ENCODE data around the gene ADAMTSL3.
"Not testable (repeated sequence)": the region's sequence is repeated elsewhere in the genome, so short reads cannot be mapped to it uniquely, and the experiment has no call there.

The ADAMTSL3 gene

DNA sequence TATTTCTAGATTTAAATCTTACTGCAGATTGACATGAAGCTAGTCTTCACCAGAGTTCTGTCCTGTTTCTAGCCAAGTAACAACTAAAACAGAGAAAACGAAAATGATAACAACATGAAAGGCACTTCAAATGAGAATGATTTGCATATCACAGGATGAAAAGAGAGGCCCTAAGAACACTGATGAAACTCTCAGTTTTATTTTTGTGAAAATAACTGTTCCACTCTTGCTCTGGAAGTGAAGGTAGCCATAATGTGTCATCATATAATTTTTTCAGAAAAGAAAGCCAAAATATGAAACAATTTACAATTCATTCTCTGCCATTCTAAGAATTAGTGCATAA lies 274.4 kb downstream of the ADAMTSL3 start:
- no peak for DNase-seq

DNA sequence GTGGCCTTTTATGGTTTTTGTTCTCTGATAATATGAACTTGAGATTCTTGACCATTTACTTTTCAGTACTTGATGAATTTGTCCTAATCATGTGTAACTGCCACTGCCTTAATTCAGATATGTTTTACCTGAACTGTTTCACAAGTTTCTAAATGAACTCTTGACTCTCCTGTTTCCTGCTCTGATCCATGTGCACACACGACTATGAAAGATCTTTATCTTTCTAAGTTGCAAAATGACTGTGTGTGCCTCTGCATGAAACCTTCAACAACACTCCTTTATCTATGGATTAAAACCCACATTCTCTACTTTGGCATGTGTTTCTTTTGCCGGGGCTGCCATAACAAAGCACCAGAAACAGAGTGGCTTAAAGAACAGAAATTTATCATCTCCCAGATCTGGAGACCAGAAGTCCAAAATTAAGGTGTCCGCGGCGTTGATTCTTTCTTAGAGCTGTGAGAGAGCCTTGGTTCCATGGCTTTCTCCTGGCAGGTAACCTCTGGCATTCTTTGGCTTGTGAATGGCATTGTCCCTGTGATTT lies 275.0 kb downstream of the ADAMTSL3 start:
- DNase-seq = no peak

DNA sequence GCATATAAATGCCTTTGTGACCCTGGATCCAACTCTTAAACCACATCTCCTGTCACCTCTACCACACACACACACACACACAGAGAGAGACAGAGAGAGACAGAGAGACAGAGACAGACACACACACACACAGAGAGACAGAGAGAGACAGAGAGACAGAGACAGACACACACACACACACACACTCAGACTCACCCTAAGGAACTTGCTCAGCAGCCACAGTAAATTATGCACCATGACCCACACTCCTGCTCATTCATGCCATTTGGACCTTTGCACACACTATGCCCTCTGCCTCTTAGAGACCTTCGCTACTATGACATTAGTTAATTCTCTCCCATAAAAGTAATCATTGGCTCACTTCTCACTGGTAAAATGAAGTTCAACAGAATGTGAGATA lies 275.7 kb downstream of the ADAMTSL3 start:
- DNase-seq = no peak

DNA sequence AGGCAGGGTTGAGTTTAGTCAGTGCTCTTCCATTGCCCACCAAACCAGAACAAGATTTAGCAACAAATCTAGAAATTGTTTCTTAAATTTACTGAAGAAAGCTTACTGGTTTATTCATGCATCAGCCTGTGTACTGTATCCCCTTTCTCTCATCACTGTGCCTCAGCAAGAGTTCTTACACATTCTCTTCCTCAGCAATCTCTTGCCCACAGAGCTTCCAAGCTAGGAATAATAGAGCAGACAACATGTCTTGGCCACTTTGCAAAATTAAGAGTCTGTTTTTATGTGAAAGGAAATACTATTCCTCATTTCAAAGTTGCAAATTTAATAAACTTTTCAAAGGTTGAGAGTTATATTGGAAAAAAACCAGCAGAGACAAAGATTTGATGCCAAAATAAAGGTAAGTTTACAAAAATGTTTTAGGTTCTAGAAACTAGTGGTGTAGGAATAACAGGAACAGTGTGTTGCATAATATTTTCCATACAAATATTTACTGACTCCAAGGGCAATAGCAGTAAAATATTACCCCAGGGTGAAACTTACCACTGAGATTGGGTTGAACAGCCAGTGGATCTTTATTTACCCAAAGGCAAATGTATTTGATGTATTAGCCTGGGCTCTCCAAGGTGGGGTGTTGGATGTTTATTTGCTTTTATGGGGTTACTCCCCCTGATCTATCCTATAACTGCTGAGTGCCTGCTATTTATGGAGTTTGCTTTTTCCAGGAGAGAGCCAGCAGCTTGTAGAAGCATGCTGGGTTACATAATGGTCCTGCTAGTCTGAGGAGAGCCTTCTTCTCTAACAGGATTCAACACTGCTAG lies 276.7 kb downstream of the ADAMTSL3 start:
- DNase-seq = no peak

DNA sequence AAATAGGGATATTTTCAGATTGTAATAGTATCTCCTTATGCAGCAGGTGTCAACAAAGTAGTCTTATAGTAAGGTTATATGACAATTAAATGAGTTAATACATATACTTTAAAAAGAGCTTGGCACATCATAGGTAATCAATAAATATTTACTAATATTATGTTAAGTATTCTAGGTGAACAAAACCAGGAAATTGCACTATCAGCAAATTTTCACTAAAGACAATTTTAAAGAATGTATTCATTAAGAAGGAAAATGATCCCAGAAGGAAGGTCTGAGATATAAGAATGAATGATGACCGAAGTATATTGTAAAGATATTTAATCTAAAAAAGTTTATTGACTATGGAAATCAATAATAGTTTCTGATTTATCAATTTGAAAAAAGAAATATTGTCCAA lies 281.9 kb downstream of the ADAMTSL3 start:
- DNase-seq = no peak

DNA sequence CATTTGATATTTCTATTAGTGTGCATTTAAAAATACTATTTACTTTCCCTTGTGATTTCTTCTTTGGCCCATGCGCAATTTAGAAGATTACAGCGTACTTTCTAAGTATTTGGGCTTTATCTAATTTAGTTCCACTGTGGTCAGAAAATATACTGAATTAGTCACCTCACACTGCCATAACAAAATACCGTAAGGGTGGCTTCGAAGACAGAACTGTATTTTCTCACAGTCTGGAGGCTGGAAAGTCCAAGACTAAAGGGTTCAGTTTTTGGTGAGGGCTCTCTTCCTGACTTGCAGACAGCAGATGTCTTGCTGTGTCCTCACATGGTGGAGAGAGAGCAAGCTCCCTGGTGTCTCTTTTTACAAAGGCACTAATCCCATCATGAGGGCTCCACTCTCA lies 286.2 kb downstream of the ADAMTSL3 start:
- DNase-seq = no peak

DNA sequence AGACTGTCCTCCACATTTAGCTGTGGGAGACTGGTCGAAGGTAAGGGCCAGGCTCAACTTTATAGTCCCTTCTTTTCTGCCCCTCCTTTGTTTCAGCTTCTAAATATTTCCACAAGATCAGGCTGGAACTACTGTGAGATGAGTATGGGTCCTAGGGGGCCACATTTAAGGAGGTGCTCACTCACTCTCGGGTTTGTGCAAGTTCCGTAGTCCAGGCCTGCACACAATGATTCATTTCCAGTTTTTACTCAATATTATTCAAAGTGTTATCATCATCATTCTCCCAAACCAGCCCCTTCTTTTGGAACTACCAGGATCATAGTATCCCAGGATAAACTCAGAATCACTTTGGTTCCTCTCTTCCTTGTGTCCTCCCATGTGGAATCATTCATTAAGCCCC lies 289.1 kb downstream of the ADAMTSL3 start:
- DNase-seq = no peak

DNA sequence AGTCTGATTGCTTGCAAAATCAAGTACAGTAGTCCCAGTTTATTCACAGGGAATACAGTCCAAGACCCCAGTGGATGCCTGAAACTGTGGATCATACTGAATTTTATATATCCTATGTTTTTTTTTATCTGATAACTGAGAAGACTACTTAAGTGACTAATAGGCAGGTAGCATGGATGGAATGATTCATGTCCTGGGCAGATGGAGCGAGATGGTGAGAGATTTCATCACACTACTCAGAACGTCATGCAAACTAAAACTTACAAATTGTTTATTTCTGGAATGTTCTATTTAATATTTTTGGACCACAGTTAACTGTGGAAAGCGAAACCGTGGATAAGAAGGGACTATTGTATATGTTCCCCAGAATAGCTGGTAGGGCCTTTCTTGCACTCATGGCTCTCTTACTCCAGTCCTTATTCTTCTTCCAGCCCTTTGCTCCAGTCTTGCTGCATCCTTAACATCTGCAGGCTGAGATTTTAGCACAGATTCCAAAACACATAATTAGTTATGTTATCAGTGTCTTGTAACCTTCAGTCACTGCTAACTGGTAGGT lies 290.0 kb downstream of the ADAMTSL3 start:
- DNase-seq = no peak

DNA sequence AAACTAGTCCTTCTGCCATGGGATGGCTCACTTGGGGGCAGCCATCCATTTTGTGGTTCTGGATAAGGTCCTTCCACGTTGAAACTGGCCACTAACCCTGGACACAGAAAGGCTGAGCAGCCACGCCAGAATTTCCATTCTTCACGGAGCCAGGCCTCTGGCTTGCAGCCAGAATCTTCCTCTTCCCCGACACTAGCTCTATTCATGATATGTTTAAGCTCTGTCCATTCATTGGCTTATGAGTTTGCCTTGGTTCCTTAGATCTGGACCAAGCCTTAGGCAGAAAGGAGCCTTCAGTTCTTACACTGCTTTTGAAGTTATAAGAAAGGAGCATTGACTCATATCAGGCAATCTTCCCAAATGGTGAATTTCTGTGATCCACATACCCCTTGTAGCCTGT lies 293.2 kb downstream of the ADAMTSL3 start:
- no peak for DNase-seq

DNA sequence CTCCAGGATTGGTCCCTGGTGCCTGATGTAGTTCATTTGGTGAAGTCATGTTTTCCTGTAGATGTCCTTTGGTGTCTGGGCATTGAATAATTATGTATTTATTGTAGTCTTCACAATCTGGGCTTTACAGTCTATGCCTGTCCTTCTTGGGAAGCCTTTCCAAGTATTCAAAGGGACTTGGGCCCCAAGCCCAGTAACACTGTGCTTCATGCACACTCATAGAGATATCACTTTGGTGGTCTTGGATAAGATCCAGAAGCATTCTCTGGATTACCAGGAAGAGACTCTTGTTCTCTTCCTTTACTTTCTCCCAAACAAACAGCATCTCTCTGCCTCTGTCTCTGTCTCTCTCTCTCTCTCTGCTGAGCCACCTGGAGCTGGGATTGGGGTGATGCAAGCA lies 300.6 kb downstream of the ADAMTSL3 start:
- DNase-seq = no peak

DNA sequence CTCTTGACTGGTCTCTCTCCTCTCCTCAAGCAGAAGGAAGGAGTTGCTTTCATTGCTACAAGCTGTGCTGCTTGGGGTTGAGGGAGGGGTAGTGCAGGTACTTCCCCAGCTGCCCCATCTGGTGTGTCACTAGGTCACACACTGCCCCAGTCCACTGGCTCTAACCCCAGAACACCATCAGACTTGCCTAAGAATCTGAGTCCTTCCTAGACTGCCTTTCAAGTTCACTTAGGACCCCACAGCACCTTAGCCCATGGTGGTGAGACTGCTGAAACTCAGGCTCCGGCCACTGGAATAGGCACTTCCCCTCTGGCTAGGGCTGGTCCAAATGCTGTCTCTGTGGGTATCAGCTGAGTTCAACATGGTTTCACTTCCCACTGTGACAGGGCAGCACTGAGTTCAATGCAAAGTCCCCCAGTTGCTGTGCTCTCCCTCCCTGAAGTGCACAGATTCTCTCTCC lies 301.9 kb downstream of the ADAMTSL3 start:
- DNase-seq = no peak

DNA sequence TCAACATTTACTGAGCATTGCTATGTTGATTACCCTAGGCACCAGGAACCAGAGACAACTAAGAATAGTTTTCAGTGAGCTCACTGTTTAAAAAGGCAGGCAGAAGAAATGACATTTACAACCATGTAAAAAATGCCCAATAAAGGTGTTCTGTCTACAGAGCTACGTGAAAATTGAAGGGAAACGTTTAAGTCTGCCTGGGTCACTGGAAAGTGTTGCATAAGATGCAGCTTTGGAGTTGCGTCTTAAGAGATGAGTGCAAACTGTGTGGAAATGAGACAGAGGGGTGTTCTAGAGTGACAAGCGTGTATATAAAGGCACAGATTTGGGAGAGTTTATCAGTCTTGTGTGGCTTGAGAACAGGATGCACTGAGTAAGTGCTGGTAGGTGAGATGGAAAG lies 303.0 kb downstream of the ADAMTSL3 start:
- DNase-seq = no peak

DNA sequence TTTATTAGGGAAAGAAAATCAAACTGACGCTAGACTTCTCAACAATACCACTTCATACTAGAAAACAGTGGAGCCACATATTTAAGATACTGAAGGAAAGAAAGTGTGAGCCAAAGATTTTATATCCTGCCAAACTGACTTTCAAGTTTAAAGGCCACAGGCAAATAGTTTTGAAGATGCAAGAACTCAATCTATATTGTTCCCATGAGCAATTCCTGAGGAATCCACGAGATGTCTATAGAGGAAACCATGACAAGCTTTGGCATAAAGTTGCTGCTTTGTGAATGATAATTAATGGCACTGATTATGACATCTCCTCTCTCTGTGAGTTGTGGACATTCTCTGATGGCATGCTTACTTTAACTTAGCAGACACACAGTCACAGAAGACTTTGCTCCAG lies 305.6 kb downstream of the ADAMTSL3 start:
- DNase-seq = no peak

DNA sequence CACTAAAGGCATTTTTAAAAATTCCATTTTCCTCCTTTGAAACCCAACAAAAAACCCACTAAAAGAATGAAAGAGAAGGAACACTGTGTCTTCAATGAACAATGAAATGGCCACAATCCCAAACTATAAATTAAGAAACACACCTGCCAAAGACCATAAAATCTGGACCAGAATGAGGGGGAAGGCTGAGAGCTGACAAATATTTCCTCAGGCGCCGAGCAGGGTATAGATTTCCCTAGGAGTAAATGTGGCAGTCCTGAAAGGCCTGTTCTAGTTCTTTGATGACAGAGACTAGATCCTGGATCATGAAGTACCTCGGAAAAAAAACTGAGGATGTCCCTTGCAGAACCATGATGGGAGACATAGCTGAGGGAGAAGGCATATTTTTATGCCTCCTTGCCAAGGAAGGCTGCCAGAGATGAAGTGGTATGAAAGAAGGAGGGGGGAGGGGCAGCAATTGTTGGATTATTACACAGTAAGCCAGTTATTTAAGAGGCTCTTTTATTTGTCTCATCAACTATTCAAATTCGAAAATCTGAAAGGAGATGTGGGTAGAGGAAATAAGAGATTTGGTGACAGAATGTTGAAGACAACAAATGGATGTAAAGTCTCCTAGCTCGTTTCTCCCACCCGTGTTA lies 306.4 kb downstream of the ADAMTSL3 start:
- no peak for DNase-seq

DNA sequence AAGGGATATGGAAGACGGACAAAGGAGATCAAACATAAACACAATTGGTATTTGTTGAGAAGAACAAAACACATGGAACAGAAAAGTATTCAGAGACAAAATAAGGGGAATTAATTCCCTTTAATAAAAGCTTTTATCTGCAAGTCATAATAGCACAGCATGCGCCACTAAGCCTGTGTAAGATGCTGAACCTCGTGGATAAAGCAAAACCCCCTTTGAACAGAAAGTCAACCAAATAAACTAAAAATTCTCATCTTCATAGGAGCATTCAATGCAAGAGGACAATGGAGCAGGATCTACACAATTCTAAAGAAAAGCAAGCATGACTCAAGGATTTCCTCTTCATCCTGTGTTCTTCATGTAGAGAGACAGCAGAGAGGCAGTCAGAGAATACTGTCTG lies 307.4 kb downstream of the ADAMTSL3 start:
- DNase-seq = no peak

DNA sequence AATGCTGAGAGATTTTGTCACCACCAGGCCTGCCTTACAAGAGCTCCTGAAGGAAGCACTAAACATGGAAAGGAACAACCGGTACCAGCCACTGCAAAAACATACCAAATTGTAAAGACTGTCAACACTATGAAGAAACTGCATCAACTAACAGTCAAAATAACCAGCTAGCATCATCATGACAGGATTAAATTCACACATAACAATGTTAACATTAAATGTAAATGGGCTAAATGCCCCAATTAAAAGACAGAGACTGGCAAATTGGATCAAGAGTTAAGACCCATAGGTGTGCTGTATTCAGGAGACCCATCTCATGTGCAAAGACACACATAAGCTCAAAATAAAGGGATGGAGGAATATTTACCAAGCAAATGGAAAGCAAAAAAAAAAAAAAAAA lies 311.0 kb downstream of the ADAMTSL3 start:
- not testable (repeated sequence) for DNase-seq

DNA sequence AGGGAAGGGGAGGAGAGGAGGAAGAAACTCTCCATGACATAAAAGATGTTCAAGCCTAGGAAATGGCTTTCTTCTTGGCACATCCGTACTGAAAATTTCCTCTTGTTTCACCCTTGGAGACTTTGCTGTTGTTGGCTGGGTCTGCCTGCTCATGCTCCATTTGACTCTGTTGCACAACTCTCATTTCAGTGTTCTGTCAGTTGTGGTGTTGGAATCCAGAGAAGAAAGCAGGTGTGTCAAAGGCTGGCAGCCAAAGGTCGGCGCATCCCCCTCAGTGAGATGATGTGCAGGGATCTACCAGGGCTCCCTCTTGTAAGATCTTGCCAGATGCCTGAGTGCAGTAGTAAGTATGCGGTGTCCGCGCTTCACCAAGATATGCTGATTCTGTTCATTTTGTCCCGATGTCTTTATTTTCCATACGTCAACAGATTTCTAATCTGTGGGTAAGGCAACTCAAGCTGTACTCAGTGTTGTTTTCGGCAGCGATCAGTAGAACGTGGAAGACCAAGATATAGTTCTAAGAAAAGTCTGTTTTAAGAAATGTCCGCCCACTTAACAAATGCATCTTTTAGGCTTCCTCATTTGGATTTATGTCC lies 316.5 kb downstream of the ADAMTSL3 start:
- DNase-seq = no peak

DNA sequence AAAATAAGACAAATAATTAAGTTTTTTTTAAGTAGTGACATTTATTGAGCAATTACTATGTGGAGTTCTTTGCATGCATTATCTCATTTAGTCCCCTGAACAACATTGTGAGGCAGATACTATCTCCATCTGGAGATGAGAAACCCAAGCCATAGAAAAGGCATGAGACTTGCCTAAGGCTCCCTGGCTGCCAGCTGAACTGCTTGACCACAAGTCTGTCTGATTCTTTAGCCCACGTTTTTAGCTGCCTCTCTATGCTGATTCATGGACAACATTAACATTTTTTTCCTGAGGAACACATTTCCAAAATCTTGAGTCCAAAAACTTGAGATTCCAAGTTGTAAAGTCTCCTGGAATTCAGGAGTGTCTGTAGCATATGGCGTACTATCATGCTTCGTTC lies 318.1 kb downstream of the ADAMTSL3 start:
- no peak for DNase-seq

DNA sequence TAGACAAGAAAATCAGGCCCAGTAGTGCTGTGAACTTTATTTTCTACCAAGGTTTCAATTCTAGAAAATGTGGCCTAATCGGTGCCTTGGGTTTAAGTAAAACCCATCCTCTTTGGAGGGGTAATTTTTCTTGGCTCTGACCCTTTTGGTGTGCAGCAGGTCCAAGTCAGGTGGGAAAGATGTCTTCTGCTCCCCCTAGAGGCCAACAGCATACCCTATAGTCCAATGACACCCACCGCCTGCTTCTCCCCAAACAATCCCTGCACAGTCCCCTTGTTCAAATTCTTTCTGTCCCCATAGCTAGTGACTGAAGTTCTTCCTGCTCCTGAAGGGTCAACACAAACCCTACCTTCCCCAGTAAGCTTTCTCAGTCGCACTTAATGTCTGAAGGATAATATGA lies 319.9 kb downstream of the ADAMTSL3 start:
- no peak for DNase-seq

DNA sequence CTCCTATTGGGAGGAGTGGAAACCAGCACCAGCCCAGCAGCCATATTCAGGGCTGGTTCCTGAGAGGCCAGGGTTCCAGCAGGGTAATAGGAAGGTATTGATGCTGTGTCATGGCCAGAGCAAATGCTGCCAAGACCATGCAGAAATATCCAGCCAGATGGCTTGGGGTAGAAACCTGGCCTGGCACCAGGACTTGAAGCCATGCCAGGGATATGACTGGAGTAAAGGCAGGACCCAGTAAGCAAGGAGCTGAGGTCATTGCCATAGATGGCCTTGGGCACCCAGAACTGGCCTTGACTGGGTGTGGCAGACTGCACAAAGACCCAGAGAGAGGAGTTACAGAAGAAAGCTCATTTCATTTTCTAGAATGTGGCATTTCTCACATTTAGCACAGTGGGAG lies 324.1 kb downstream of the ADAMTSL3 start:
- DNase-seq = no peak

DNA sequence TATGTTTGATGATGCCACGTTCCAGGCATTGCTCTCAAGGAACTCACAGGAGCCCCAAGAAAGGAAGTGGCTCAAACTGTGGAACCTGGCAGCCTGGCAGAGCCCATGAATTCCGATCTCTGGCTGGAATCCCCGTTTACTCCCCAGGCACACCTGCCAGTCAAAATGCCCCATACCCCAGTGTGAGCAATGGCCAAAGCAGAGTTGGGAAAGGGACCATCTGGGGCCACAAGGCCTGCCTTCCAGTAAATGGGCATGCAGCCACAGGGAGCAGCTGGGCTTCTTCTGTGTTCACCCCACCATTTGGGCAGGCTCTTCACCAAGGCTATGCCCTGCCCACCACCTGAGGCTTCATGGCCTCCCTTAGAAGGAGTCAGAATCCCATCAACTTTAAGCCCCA lies 324.7 kb downstream of the ADAMTSL3 start:
- DNase-seq = no peak

DNA sequence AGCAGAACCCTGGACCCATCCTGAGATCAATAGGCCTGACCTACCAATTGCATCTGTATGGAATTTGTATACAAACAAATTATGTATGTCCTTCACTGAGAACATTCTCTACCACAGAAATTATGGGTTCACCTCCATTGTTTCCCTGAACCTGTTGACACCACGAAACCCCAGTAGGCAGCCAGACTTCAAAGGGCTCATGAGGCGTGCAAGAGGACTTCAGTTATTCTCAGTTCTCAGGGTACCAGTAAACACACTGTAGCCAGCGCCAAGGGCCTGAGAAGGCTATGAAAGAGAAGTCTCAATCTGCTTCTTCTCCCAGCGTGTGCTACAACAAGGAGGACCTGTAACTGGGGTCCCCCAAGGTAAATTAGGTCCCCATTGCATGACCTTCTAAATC lies 326.7 kb downstream of the ADAMTSL3 start:
- DNase-seq = no peak

DNA sequence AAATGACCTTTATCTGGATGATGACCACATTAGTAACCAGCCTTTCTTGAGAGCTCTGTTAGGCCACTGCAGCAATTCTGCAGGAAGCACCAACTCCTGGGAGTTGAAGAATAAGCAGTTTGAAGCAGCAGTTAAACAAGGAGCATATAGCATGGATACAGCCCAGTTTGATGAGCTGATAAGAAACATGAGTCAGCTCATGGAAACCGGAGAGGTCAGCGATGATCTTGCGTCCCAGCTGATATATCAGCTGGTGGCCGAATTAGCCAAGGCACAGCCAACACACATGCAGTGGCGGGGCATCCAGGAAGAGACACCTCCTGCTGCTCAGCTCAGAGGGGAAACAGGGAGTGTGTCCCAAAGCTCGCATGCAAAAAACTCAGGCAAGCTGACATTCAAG lies 328.8 kb downstream of the ADAMTSL3 start:
- no peak for DNase-seq

Data from effector CD8-positive, alpha-beta T cell (primary cell).